H9 (cell line): Measurements from ENCODE around the gene TMEM125. TPM values are rescaled to one million over a fixed set of nuclear protein-coding genes. Genes with fewer than 3 reads are reported as not detected.

Experiments
- DNase-seq: peaks from one replicate; pipeline ENCODE4 v3.0.0-alpha.2; 2017
- H2AFZ ChIP-seq: one replicate; pipeline ENCODE4 v1.6.1; 2013; ENCODE audit warnings: mild to moderate bottlenecking, low read length, control low read depth, moderate library complexity
- H2AK5ac ChIP-seq: 2 replicates; pipeline ENCODE4 v1.6.1; 2013; ENCODE audit warnings: low read length, control low read depth, mixed read lengths; ENCODE audit not compliant: insufficient read length
- H2BK120ac ChIP-seq: one replicate; pipeline ENCODE4 v1.6.1; 2013; ENCODE audit warnings: low read depth, mild to moderate bottlenecking, low read length, control low read depth, inconsistent platforms; ENCODE audit not compliant: poor library complexity, severe bottlenecking
- H2BK12ac ChIP-seq: 2 replicates; pipeline ENCODE4 v1.6.1; 2013; ENCODE audit warnings: low read length, control low read depth, mixed read lengths, low read depth; ENCODE audit not compliant: insufficient read length
- H2BK15ac ChIP-seq: 2 replicates; pipeline ENCODE4 v1.6.1; 2013; ENCODE audit warnings: low read depth, low read length, control low read depth
- H2BK20ac ChIP-seq: one replicate; pipeline ENCODE4 v1.6.1; 2013; ENCODE audit warnings: low read depth, mild to moderate bottlenecking, low read length, control low read depth, inconsistent platforms; ENCODE audit not compliant: poor library complexity, severe bottlenecking
- H2BK5ac ChIP-seq: 2 replicates; pipeline ENCODE4 v1.6.1; 2013; ENCODE audit warnings: low read length, control low read depth, mixed read lengths; ENCODE audit not compliant: insufficient read length
- H3K14ac ChIP-seq: 2 replicates; pipeline ENCODE4 v1.6.1; 2013; ENCODE audit warnings: low read length, control low read depth; ENCODE audit not compliant: insufficient read depth
- H3K18ac ChIP-seq: 2 replicates; pipeline ENCODE4 v1.6.1; 2013; ENCODE audit warnings: low read depth, mild to moderate bottlenecking, mixed read lengths, low read length, control low read depth; ENCODE audit not compliant: insufficient read length
- H3K23ac ChIP-seq: 2 replicates; pipeline ENCODE4 v1.6.1; 2013; ENCODE audit warnings: low read length, control low read depth, mixed read lengths, low read depth; ENCODE audit not compliant: insufficient read length
- H3K23me2 ChIP-seq: 2 replicates; pipeline ENCODE4 v1.6.1; 2013; ENCODE audit warnings: low read depth, mild to moderate bottlenecking, mixed read lengths, low read length, control low read depth; ENCODE audit not compliant: insufficient read length, poor library complexity, severe bottlenecking
- H3K27ac ChIP-seq: 2 replicates; pipeline ENCODE4 v1.5.1; 2013; ENCODE audit warnings: low read length, control low read depth, mixed read lengths, low read depth; ENCODE audit not compliant: insufficient read length
- H3K27me3 ChIP-seq: 2 replicates; pipeline ENCODE4 v1.6.1; 2013; ENCODE audit warnings: low read length, control low read depth, inconsistent platforms; ENCODE audit not compliant: insufficient read depth
- H3K4ac ChIP-seq: 2 replicates; pipeline ENCODE4 v1.6.1; 2013; ENCODE audit warnings: low read depth, mild to moderate bottlenecking, control low read depth, inconsistent platforms, low read length, moderate library complexity
- H3K4me1 ChIP-seq: 2 replicates; pipeline ENCODE4 v1.6.1; 2013; ENCODE audit warnings: low read length, control low read depth, inconsistent platforms; ENCODE audit not compliant: insufficient read depth
- H3K4me2 ChIP-seq: 2 replicates; pipeline ENCODE4 v1.6.1; 2013; ENCODE audit warnings: low read length, control low read depth, mixed read lengths; ENCODE audit not compliant: insufficient read length, insufficient read depth
- H3K56ac ChIP-seq: 2 replicates; pipeline ENCODE4 v1.6.1; 2013; ENCODE audit warnings: low read depth, mild to moderate bottlenecking, mixed read lengths, low read length, control low read depth; ENCODE audit not compliant: insufficient read length
- H3K79me1 ChIP-seq: 2 replicates; pipeline ENCODE4 v1.6.1; 2013; ENCODE audit warnings: low read depth, mild to moderate bottlenecking, moderate library complexity, low read length, control low read depth, inconsistent platforms; ENCODE audit not compliant: insufficient read depth, poor library complexity, severe bottlenecking
- H3K79me2 ChIP-seq: 2 replicates; pipeline ENCODE4 v1.6.1; 2013; ENCODE audit warnings: low read length, control low read depth, inconsistent platforms; ENCODE audit not compliant: insufficient read depth
- H3K9ac ChIP-seq: 2 replicates; pipeline ENCODE4 v1.6.1; 2013; ENCODE audit warnings: low read length, control low read depth, mixed read lengths; ENCODE audit not compliant: insufficient read length; ENCODE audit errors: extremely low read depth
- H3K9me3 ChIP-seq: one replicate; pipeline ENCODE4 v1.6.1; 2013; ENCODE audit warnings: low read depth, low read length, inconsistent platforms; ENCODE audit not compliant: control insufficient read depth
- H3T11ph ChIP-seq: one replicate; pipeline ENCODE4 v1.6.1; 2013; ENCODE audit warnings: mild to moderate bottlenecking, low read length, control low read depth, inconsistent platforms
- H4K20me1 ChIP-seq: one replicate; pipeline ENCODE4 v1.6.1; 2013; ENCODE audit not compliant: control insufficient read depth, insufficient read length, insufficient read depth
- H4K5ac ChIP-seq: 2 replicates; pipeline ENCODE4 v1.6.1; 2013; ENCODE audit warnings: low read depth, mild to moderate bottlenecking, mixed read lengths, low read length, control low read depth; ENCODE audit not compliant: insufficient read length
- H4K8ac ChIP-seq: replicated peaks from 2 replicates; pipeline ENCODE4 v1.6.1; 2013; ENCODE audit warnings: low read length, control low read depth, mixed read lengths, low read depth; ENCODE audit not compliant: insufficient read length
- H4K91ac ChIP-seq: 2 replicates; pipeline ENCODE4 v1.6.1; 2013; ENCODE audit warnings: low read depth, mild to moderate bottlenecking, moderate library complexity, mixed read lengths, low read length, control low read depth; ENCODE audit not compliant: insufficient read length
- H3K27ac Mint-ChIP-seq, 3 experiments: 2 replicates in 2 of 3; 3 replicates in 1 of 3; pipeline ENCODE4 v1.8.0; 2020 to 2021; ENCODE audit warnings: mixed read lengths in 3 of 3, mild to moderate bottlenecking in 1 of 3, moderate library complexity in 1 of 3
- H3K27me3 Mint-ChIP-seq: 2 replicates; pipeline ENCODE4 v1.8.0; 2021; ENCODE audit warnings: low read depth, mild to moderate bottlenecking, moderate library complexity, mixed read lengths
- H3K36me3 Mint-ChIP-seq, 3 experiments: 2 replicates in 2 of 3; 3 replicates in 1 of 3; pipeline ENCODE4 v1.8.0; 2020 to 2021; ENCODE audit warnings: low read depth in 3 of 3, mixed read lengths in 3 of 3; ENCODE audit not compliant: insufficient read depth in 1 of 3
- H3K4me1 Mint-ChIP-seq, 2 experiments: 2 replicates each; pipeline ENCODE4 v1.8.0; 2020; ENCODE audit warnings: mixed read lengths in 2 of 2
- H3K4me3 Mint-ChIP-seq, 2 experiments: 2 replicates in 1 of 2; 3 replicates in 1 of 2; pipeline ENCODE4 v1.8.0; 2020 to 2021; ENCODE audit warnings: mild to moderate bottlenecking in 2 of 2, mixed read lengths in 2 of 2, moderate library complexity in 1 of 2
- H3K9me3 Mint-ChIP-seq, 2 experiments: 2 replicates in 1 of 2; 3 replicates in 1 of 2; pipeline ENCODE4 v1.8.0; 2020; ENCODE audit warnings: mild to moderate bottlenecking in 2 of 2, mixed read lengths in 2 of 2, moderate library complexity in 1 of 2
- WGBS: extraction: QIAGEN DNeasy Blood & Tissue Kit; methylation state at CpG from one replicate; pipeline ENCODE4 v1.1.7; 2013; ENCODE audit warnings: missing lambda C conversion rate, low lambda C conversion rate, mixed read lengths; ENCODE audit not compliant: insufficient read length; ENCODE audit errors: extremely low coverage; 5-methylcytosine and 5-hydroxymethylcytosine counted together
- total RNA-seq: library from RNA; stranded (reverse); gene quantifications from 2 replicates; pipeline ENCODE4 v1.2.1, GENCODE V29; 2021
- TF ChIP-seq, protein P1 (sequence below): fragments of 200-600 bp; sonication (generic); conservative IDR thresholded peaks from 3 replicates; pipeline ENCODE4 v1.8.0; 2021; ENCODE audit warnings: antibody characterized with exemption, mild to moderate bottlenecking

TMEM125 gene
- total RNA-seq, 1 experiment from 2014 or later = 19.6 TPM

DNA sequence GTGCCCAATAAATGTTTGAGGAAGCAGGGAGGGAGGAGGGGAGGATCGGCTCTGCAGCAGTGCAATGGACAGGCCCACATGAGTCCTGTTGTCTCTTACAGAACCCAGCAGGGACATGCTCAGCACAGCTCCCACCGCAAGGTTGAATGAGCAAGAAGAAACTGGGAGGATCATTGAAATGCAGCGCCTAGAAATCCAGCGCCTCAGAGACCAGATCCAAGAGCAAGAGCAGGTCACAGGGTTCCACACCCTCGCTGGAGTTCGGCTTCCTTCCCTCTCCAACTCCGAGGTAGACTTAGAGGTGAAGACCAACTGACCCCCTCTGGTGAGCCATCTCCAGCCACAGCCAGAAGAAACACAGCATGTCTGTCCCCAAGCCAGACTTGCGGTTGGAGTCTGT is 15.9 kb upstream of the TMEM125 start:
- Histone ChIP-seq H3T11ph (no peak overlapping the region), H3K14ac (no peak overlapping the region; the same call in 1 of the 2 replicates), H2BK5ac (no peak overlapping the region), H3K23me2 (no peaks in the 10 kb centered on the region), H2BK20ac (no peak overlapping the region), H4K8ac (no peak overlapping the region), H3K27me3 (no peaks in the 10 kb centered on the region), H4K20me1 (no peaks in the 10 kb centered on the region), H2AK5ac (no peak overlapping the region), H4K5ac (no peak overlapping the region), H3K18ac (no peak overlapping the region), H3K4me2 (no peak overlapping the region), H2BK120ac (no peak overlapping the region), H3K79me1 (no peaks in the 10 kb centered on the region), H3K27ac (no peak overlapping the region), H3K4me1 (no peaks in the 10 kb centered on the region), H3K23ac (no peak overlapping the region), H2AFZ (no peak overlapping the region), H4K91ac (no peak overlapping the region), H3K9me3 (peaks cover 38% of the 10 kb centered on the region), H3K9ac (no peak overlapping the region), H3K4ac (no peak overlapping the region), H3K56ac (no peak overlapping the region), H2BK15ac (no peak overlapping the region), H2BK12ac (no peak overlapping the region), H3K79me2 (no peaks in the 10 kb centered on the region; the same call in 1 of the 2 replicates)
- TF ChIP-seq, protein P1, sequence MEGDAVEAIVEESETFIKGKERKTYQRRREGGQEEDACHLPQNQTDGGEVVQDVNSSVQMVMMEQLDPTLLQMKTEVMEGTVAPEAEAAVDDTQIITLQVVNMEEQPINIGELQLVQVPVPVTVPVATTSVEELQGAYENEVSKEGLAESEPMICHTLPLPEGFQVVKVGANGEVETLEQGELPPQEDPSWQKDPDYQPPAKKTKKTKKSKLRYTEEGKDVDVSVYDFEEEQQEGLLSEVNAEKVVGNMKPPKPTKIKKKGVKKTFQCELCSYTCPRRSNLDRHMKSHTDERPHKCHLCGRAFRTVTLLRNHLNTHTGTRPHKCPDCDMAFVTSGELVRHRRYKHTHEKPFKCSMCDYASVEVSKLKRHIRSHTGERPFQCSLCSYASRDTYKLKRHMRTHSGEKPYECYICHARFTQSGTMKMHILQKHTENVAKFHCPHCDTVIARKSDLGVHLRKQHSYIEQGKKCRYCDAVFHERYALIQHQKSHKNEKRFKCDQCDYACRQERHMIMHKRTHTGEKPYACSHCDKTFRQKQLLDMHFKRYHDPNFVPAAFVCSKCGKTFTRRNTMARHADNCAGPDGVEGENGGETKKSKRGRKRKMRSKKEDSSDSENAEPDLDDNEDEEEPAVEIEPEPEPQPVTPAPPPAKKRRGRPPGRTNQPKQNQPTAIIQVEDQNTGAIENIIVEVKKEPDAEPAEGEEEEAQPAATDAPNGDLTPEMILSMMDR = no peak
- WGBS = no CpG with 5 or more reads among the region's 8 CpGs
- H3K4me3 Mint-ChIP-seq = no peak overlapping the region
- no peak for DNase-seq
- H3K4me1 Mint-ChIP-seq = no peaks in the 10 kb centered on the region
- peaks cover 44 to 50% of the 10 kb centered on the region in 2 experiments for H3K9me3 Mint-ChIP-seq
- H3K27ac Mint-ChIP-seq = no peak overlapping the region
- peaks cover 7 to 10% (median 8%) of the 10 kb centered on the region in 3 experiments for H3K36me3 Mint-ChIP-seq
- peaks cover 24% of the 10 kb centered on the region for H3K27me3 Mint-ChIP-seq
